AG04449 (cell line): Measurements from ENCODE around the gene EYA4.

Source experiments
- CTCF ChIA-PET: fragments of 350-600 bp; formaldehyde crosslinking; extraction: SDS; loops from one replicate; lab custom pipeline; 2021; ENCODE audit warnings: antibody characterized with exemption; lab: Yijun Ruan, JAX
- POLR2A ChIA-PET: fragments of 400-600, 350-600 bp; formaldehyde crosslinking; extraction: SDS; loops from one replicate; lab custom pipeline; 2020; ENCODE audit warnings: antibody characterized with exemption, inconsistent platforms; lab: Yijun Ruan, JAX
- DNase-seq: peaks from one replicate; pipeline ENCODE4 v3.0.0-alpha.2; 2010; ENCODE audit warnings: low read depth, low spot score
- H3K4me3 ChIP-seq: 2 replicates; pipeline ENCODE4 v1.5.1; 2011; ENCODE audit warnings: low read depth, mild to moderate bottlenecking, control low read depth, low read length
- TF ChIP-seq, protein P1 (sequence below): IDR thresholded peaks from one replicate; pipeline ENCODE4 v1.5.1; 2011; ENCODE audit warnings: mild to moderate bottlenecking, moderate library complexity, low read length, control low read depth, inconsistent platforms; ENCODE audit not compliant: insufficient read depth; ENCODE audit errors: missing control alignments

Gene EYA4

DNA sequence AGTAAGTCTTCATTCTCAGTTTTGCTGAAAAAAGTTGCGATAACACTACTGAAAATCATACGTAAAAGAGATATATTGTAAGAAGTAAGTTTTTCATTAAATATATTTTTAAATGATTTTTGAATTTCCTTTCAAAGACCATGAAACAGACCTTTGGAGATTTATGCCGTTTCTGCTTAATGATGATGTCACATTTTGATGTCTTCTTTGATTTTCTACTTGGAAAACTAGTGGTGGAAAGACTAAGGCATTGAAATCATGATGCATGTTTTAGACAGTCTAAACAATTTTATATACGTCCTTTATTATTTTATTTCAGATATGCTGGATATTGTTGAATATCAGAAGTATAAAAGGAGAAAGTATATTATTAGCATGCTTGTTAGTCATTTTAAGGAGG is 33.7 kb downstream of the EYA4 start:
- no peak overlapping the region for H3K4me3 ChIP-seq
- ChIA-PET POLR2A (no interaction called here), CTCF (no interaction called here)
- no peak for DNase-seq
- TF ChIP-seq, protein P1, sequence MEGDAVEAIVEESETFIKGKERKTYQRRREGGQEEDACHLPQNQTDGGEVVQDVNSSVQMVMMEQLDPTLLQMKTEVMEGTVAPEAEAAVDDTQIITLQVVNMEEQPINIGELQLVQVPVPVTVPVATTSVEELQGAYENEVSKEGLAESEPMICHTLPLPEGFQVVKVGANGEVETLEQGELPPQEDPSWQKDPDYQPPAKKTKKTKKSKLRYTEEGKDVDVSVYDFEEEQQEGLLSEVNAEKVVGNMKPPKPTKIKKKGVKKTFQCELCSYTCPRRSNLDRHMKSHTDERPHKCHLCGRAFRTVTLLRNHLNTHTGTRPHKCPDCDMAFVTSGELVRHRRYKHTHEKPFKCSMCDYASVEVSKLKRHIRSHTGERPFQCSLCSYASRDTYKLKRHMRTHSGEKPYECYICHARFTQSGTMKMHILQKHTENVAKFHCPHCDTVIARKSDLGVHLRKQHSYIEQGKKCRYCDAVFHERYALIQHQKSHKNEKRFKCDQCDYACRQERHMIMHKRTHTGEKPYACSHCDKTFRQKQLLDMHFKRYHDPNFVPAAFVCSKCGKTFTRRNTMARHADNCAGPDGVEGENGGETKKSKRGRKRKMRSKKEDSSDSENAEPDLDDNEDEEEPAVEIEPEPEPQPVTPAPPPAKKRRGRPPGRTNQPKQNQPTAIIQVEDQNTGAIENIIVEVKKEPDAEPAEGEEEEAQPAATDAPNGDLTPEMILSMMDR: no peak

DNA sequence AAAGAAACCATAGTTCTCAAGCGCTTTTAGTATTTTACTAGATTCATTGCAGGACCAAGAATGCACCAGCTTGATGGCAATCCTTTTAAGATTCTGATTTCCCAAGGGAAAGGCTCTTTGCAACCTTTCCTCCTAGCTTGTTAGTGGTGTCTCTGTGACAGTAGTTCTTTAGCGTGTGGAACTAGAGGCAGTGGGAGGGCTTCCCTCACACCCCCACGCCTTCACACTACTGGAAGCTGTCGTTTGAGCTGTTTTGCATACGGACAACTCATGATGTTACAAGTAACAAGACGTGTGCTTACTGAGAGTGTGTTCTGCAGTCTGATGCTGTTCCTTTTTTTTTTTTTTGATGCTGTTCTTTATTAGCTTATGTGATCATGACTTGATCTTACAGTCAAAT is 34.1 kb downstream of the EYA4 start:
- no peak for DNase-seq
- TF ChIP-seq, protein P1: no peak
- ChIA-PET CTCF (no interaction called here), POLR2A (no interaction called here)
- no peak overlapping the region for H3K4me3 ChIP-seq

DNA sequence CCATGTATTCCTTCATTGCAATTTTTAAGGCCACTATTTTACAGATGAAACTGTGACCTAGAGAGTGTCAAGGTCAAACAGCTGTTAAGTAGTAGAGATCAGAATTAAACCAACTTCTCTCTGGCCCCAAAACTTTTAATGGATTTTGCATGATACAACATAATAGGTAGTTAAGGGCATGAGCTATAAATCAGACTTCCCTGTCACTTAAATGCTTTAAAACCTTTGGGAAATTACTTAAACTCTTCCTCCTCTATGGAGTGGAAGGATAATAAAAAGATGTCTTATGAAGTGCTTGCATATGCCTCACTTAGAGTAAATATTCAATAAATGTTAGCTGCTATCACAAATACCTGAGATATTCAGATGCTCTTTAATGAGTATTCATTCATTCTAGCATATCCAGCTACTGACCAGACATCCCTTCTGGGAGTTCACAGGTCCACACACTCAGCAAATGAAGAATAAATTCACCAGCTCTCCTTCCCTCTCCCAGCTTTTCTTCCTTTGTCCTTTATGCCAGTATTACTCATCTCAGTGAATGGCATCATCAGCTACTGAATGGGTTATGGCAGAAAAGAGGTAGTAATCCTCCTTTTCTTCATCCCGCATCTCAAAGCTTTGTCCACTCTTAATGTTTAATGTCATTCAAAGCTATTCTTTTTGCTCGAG is 36.2 kb downstream of the EYA4 start:
- no peak for DNase-seq
- TF ChIP-seq, protein P1: no peak
- ChIA-PET CTCF (no interaction called here), POLR2A (no interaction called here)
- no peak overlapping the region for H3K4me3 ChIP-seq

GRCh38 chr6:133277900-133278545 is 36.9 kb downstream of the EYA4 start:
- no peak overlapping the region for H3K4me3 ChIP-seq
- CTCF ChIA-PET: no interaction called here
- TF ChIP-seq, protein P1: no peak
- no peak for DNase-seq
- POLR2A ChIA-PET: no interaction called here

- H3K4me3 ChIP-seq: no peak overlapping the region
- ChIA-PET POLR2A (no interaction called here), CTCF (no interaction called here)
- DNase-seq: no peak
- TF ChIP-seq, protein P1: no peak
Measured at GRCh38 chr6:133286765-133287164, 45.6 kb downstream of the EYA4 start.

GRCh38 chr6:133288662-133289061 is 47.5 kb downstream of the EYA4 start:
- TF ChIP-seq, protein P1: no peak
- DNase-seq: no peak
- ChIA-PET CTCF (no interaction called here), POLR2A (no interaction called here)
- no peak overlapping the region for H3K4me3 ChIP-seq
